Stimulated activated CD4-positive, alpha-beta T cell treated with anti-CD3 and anti-CD28 coated beads, Interleukin-1b, Interleukin-23, amount 100 ng/mL, for 1 hour (primary cell): Measurements from ENCODE around the gene LRRC74B.

Source experiments
- DNase-seq, 2 donors: peaks; one replicate each; pipeline ENCODE4 v3.0.0-alpha.2; 2020; ENCODE audit warnings: low read depth in 2 of 2

The LRRC74B gene

GRCh38 chr22:21102659-21103267 lies 57.0 kb downstream of the LRRC74B start:
- DNase-seq: peak; percentile 34 to 76

GRCh38 chr22:21103633-21104032 lies 57.9 kb downstream of the LRRC74B start:
- DNase-seq: no peak

GRCh38 chr22:21104126-21104691 lies 58.5 kb downstream of the LRRC74B start:
- no peak for DNase-seq

GRCh38 chr22:21105294-21105693 lies 59.5 kb downstream of the LRRC74B start:
- DNase-seq: no peak

GRCh38 chr22:21106000-21106399 lies 60.3 kb downstream of the LRRC74B start:
- no peak for DNase-seq

- no peak for DNase-seq
These were observed 62.8 kb downstream of the LRRC74B start for GRCh38 chr22:21108379-21109115.
